ENCODE measurements around the gene MAS1.
"Not testable (repeated sequence)": the region's sequence is repeated elsewhere in the genome, so short reads cannot be mapped to it uniquely, and the experiment has no call there.

Gene MAS1

DNA sequence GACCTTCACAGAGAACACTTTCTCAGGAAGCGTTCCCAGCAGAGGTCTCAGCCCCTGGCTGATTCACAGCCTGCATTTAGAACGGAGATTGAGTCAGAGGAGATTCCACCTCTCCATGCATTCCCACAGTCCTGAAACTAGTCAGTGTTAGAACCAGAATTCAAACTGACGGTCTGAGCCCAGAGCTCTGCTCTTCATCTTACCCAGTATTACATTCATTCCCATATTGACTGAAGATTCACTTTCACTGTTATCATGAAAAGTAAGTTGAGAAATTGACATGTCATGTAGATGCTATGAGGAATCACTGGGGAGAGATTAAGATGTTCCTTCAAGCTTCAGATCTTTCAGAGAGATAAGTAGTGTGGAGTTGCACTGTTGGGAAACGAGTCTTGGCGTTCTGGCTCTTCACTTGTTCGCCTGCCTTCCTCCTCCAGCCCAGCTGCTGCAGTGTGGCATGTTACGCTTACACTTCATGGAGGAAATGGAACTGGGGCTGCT lies 28.3 kb downstream of the MAS1 start:
- DNase-seq, result no peak

DNA sequence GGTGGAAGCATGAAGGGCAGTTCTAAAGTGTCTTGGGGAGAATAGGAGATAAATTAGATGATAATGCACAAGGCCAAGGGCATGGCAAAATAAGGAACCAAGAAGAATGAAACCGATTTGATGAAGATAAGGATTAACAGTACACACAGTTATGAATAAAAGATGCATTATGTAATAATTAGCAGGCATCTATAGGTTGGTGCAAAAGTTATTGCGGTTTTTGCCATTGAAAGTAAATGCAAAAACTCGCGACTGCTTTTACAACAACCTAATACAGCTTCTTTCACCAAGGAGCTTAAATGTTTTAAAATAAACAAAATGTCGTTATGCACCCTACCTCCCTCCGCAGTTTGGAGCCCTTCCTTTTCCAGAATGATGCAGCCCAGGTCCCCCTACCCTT lies 29.0 kb downstream of the MAS1 start:
- no peak for DNase-seq

DNA sequence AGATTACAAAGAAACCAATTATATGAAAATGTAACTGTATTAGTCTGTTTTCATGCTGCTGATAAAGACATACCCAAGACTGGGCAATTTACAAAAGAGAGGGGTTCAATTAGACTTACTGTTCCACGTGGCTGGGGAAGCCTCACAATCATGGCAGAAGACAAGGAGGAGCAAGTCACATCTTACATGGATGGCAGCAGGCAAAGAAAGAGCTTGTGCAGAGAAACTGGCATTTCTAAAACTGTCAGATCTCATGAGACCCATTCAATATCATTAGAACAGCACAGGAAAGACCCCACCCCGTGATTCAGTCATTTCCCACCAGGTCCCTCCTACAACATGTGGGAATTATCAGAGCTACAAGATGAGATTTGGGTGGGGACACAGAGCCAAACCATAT lies 33.4 kb downstream of the MAS1 start:
- DNase-seq, result not testable (repeated sequence)

DNA sequence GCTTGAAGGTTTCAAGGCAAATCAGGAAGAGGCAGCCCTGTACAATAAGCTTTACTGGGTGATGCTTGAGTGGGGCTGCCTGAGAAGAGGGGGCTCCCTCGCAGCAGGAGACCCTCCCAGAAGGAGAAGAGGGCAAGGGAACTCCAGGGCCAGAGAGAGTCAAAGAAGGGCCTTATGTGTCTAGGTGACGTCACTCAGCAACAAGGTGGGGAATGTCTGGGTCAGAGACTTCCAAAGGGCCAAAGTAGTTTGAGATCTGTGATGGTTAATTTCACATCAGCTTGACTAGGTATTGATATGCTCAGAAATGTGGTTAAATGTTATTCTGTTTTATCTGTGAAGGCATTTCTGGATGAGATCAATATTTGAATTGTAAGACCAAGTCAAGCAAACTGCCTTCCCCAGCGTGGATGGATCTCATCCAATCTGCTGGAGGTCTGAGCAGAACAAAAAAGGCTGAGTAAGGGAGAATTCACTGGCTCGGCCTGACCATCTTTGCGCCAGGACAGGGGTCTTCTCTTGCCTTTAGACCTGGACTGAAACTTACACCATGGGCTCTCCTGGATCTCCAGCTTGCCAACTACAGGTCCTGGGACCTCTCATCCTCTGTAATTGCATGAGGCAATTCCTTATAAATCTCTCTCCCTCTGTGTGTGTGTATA lies 35.9 kb downstream of the MAS1 start:
- DNase-seq, result no peak

DNA sequence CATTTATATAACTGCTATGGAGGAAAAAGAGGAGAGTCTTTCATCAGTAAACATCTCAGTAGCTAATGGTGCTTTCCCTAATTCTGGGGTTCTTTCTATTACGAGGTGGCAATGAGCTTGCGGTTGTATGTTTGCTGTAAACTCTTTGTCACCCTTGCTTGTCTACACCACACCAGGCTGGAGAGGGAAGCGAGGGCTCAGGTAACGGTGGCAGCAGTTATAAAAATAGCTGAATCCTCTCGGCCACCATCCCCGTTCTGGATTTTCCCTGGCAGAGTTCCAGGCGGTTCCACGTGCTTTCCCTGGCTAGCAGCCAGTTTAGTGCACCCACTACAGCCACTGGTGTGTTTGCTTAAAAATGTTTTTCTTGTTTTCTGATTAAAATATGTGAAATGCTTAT lies 39.0 kb downstream of the MAS1 start:
- peak; percentile 72 for DNase-seq

DNA sequence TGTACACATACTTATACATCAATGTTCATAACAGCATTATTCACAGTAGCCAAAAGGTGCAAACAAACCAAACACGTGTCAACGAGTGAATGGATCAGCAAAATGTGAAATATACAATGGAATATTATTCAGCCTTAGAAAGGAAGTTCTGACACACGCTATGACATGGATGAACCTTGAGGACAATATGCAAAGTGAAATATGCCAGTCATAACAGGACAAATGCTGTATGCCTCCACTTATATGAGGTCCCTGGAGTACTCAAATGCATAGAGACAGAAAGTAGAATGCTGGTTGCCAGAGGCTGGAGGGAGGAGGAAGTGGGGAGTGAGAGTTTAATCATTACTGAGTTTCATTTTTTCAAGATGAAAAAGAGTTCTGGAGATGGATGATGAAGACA lies 40.3 kb downstream of the MAS1 start:
- DNase-seq, result no peak

DNA sequence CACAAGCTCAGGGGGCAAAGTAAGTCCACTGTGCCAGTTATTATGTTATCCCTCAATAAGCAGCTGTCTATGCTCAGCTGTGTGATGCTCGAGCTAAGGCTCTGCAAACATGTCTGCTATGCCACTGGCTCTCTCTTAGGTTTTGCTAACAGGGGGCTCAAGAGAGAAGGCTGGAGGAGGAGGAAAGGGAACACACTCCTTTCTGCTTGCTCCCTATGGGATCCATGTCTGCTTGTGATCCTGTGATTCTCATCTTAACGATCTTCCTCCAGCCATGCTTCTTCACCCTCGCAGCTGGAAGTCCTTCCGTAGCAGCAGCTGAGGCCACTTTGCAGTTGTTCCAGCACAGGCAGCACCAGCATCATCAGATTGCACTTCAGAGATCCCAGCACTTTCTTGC lies 41.1 kb downstream of the MAS1 start:
- no peak for DNase-seq

DNA sequence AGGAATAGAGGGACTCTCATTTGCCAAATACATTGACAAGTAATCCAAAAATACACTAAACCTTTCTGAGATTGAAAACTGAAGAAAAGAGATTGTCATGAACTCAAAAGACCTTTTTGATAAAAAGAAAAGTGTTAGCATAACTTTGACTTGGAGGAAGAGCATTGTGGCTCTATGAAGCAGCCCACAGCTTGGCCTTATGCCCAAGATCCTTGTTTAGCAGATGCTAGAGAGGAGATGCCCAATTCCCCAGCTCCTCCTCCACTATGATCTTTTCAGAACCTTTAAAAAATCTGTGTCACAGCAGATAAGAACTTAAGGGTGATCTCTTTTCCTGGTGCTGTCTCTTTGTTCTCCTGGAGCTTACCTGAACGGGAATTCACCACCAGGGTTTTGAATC lies 42.3 kb downstream of the MAS1 start:
- no peak for DNase-seq

DNA sequence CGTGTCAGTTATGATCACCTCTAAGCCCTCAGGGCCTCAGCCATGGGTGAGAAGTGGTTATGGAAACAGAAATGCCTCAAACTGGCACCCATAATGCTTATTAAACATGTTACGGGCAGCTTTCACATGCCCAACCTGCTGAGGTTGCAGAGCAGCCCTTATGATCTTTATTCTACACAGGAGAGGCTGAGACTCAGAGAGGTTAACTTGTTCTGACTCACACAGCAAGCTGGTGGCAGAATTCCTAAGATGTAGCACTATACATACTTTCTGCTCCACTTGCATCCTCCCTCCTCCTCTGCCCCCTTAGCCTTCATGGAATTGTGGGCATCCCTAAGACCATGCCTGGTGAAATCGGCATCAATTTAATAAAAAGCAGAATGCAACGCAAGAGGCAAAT lies 43.4 kb downstream of the MAS1 start:
- DNase-seq, result no peak

DNA sequence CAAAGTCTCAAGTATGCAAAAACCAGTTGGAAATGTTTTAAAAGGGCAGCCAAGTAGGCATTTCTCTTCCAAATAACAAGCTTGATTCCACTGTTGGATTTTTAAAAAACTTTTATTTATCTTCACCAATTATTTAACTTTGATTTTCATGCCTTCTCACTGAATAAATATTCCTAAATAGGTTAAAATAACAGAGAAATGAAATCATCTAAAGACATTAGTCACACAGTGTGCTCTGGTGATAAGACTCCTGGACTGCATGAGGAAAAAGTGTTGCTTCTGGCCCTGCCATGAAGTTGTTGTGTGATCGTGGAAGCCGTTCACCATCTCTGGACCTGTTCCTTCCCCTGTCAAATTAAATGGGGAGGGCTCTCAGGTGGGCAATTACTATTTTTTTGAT lies 44.3 kb downstream of the MAS1 start:
- DNase-seq, result no peak

DNA sequence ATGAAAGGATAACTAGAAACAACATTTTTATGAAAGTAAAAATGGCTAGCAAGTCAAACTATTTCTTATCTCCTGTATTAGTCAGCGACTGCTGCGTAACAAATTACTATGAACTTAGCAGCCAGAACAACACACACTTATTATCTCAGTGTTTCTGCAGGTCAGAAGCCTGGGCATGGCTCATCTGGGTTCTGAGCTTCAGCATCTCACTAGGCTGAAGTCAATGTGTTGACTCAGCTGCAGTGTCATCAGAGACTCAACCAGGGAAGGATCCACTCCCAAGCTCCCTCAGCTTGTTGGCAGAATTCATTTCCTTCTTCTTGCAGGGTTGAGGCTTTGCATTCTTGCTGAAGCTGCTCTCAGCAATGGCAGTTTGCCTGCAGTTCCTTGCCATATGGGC lies 44.8 kb downstream of the MAS1 start:
- no peak for DNase-seq

DNA sequence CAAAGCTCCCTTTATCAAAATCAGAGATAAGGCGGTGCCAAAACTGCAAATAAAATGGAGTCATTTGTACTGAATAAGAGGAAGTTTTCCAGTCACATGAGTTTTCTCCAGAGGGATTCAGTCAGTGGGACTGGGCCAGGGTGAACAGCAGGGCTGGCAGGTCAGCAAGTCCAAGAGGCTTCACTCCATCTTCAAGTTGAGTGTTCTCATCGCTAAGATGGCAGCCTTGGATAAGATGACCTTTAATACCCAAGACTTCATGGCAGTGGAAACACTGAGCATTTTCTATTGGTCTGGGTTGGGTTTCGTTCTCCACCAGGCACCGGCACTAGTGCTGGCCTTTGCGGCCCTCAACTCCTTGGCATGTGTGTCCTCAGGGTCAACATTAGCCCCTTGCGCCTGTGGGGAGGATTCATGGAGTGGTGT lies 48.8 kb downstream of the MAS1 start:
- DNase-seq, result no peak

Data from NCI-H1092 treated with DMSO at 0.1 percent for 48 hours (cell line).